H1 (cell line): ENCODE measurements around the gene BABAM2.

ENCODE experiments used
- CEBPB ChIP-seq: IDR thresholded peaks from 2 replicates; pipeline ENCODE4 v1.6.1; 2012; ENCODE audit warnings: low read depth, low read length
- CTCF ChIP-seq, 3 experiments: IDR thresholded peaks; 1 replicate in 2 of 3; 2 replicates in 1 of 3; pipeline versions ENCODE4 v1.5.1 to v1.6.1; 2011; ENCODE audit warnings: low read length in 3 of 3, mild to moderate bottlenecking in 3 of 3, inconsistent platforms in 2 of 3, low read depth in 1 of 3, moderate library complexity in 1 of 3; ENCODE audit not compliant: insufficient read depth in 1 of 3; ENCODE audit errors: control extremely low read depth in 1 of 3
- EGR1 ChIP-seq: IDR thresholded peaks from 2 replicates; pipeline ENCODE4 v1.6.1; 2011; ENCODE audit warnings: low read depth, low read length, borderline replicate concordance
- JUN ChIP-seq: IDR thresholded peaks from 2 replicates; pipeline ENCODE4 v1.6.1; 2011; ENCODE audit warnings: low read depth, mild to moderate bottlenecking, improper control_type of control experiment, low read length
- POLR2AphosphoS5 ChIP-seq: IDR thresholded peaks from 2 replicates; pipeline ENCODE4 v1.6.1; 2011; ENCODE audit warnings: low read depth, low read length
- RXRA ChIP-seq: IDR thresholded peaks from 2 replicates; pipeline ENCODE4 v1.6.1; 2011; ENCODE audit warnings: low read depth, mild to moderate bottlenecking, low read length, moderate library complexity; ENCODE audit not compliant: insufficient read depth
- SIN3A ChIP-seq, 2 experiments: IDR thresholded peaks in 1 of 2; conservative IDR thresholded peaks in 1 of 2; 2 replicates each; pipeline ENCODE4 v1.6.1; 2011 to 2012; ENCODE audit warnings: low read length in 2 of 2, improper control_type of control experiment in 1 of 2, low read depth in 1 of 2, mild to moderate bottlenecking in 1 of 2

GRCh38 chr2:28199995-28200679 is 309.6 kb downstream of the BABAM2 start:
- TF ChIP-seq JUN = no peak
- no peak for TF ChIP-seq CTCF (IDR thresholded peaks at IDR 0.05; ENCODE audit: control extremely low read depth in 1 of 3, insufficient read depth in 1 of 3, low read depth in 1 of 3, low read length in 3 of 3)
- no peak for TF ChIP-seq POLR2AphosphoS5
- TF ChIP-seq EGR1 = no peak
- TF ChIP-seq SIN3A (conservative IDR thresholded peaks at IDR 0.05 in 1 of 2, IDR thresholded peaks at IDR 0.05 in 1 of 2; ENCODE audit: low read depth in 1 of 2, low read length in 2 of 2) = no peak
- no peak for TF ChIP-seq CEBPB
- TF ChIP-seq RXRA = no peak
